Activated T-helper 9 cell treated with anti-CD3 and anti-CD28 coated beads, Interleukin-2, amount 50 U/mL, for 16 hours (primary cell): ENCODE measurements around the gene QRSL1.
"Not testable (repeated sequence)": the region's sequence is repeated elsewhere in the genome, so short reads cannot be mapped to it uniquely, and the experiment has no call there.

Source experiments
- DNase-seq: peaks from one replicate; pipeline ENCODE4 v3.0.0-alpha.2; 2020; ENCODE audit warnings: low read depth

The QRSL1 gene, protein sequence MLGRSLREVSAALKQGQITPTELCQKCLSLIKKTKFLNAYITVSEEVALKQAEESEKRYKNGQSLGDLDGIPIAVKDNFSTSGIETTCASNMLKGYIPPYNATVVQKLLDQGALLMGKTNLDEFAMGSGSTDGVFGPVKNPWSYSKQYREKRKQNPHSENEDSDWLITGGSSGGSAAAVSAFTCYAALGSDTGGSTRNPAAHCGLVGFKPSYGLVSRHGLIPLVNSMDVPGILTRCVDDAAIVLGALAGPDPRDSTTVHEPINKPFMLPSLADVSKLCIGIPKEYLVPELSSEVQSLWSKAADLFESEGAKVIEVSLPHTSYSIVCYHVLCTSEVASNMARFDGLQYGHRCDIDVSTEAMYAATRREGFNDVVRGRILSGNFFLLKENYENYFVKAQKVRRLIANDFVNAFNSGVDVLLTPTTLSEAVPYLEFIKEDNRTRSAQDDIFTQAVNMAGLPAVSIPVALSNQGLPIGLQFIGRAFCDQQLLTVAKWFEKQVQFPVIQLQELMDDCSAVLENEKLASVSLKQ

DNA sequence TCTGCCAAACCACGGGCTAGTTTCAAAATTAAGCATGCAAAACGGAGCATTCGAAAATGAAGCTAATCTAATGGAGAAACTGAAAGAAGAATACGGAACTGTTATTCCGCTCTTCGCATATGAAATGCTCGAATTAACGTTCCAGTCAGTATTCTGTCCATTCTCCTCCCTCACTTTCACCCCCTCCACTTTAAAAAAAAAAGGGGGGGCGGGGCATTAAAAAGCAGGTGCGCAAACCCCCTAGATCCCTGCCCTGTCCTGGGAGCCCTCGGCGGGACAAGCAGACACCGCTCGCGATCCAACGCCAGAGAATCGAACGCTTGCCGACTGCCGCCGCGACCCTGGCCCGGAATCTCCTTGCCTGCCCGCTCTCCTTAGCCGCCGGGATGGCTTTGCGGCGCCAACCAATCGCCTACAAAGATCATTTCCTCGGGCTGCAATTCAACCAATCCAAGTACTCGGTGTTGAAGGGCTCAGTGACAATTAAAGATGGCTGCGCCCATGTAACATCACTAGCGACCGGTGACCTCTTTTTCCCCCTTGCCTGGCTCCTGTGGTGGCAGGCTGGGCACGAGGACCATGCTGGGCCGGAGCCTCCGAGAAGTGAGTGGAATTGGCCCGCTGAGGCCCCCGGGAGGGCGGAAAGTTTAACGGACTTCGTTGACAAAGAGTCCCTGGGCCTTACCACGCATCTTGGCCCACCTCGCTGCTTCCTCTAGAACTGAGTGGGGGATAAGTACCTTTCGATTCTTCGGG is at the start of gene QRSL1, which contains the start of gene RTN4IP1:
Gene QRSL1 (plus strand): TSS at position 476 of the 756 bp plus-strand sequence. CDS start 104 bp downstream, at position 580.
Gene RTN4IP1 (minus strand): TSS at position 396 of the 756 bp plus-strand sequence. CDS start 477 bp downstream, outside the sequence.
- DNase-seq: peak; percentile 71

DNA sequence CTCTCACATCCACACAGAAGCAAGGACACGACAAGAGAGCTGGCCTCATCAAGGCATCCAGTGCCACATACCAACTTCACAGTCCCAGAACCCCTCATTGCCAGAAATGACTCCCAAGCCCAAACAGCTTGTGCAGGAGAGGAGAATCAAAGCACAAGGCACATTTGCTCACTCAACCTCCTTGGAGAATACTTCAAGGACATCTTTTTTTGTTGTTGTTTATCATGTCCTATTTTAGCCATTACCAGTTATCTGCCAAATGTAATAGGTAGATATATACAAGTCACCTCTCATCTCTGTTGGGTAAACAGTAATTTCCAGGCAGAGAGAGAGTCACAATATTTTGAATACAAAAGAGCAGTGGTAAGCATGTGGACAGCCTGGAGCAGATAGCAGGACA is 47.9 kb upstream of the QRSL1 start:
- DNase-seq: no peak

DNA sequence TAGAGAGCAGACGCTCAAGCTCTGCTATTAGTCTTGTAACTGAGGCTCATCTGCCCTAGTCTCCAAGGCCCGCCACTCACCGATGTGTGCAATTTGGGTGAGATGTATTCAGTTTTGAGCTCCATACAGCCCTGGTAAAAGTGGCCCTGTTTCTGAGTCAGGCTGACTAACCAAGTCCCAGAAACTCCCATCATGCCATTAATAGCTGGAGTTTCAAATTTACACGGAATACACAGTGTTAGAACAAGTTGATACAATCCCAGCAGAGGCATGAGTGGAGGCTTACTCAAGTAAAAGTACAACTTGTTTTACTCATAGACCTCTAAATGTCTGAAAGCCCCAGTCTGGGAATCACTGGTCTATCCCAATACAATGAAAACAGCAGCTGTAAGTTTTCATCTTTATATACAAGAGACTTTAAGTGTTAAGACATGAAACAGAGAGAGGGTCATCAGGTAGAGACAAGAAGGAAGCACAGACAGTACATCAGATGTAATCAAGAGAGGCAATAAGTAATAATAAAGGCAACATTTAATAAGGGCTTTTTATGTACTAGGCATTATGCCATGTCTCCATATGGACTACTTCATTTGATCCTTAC is 42.5 kb upstream of the QRSL1 start:
- no peak for DNase-seq

DNA sequence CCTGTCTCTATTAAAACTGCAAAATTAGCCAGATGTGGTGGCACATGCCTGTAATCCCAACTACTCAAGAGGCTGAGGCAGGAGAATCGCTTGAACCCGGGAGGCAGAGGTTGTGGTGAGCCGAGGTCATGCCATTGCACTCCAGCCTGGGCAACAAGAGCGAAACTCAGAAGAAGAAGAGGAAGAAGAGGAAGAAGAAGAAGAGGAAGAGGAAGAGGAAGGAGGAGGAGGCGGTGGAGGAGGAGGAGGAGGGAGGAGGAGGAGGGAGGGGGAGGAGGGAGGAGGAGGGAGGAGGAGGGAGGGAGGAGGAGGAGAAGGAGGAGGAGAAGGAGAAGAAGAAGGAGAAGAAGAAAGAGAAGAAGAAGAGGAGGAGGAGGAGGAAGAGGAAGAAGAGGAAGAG is 40.4 kb upstream of the QRSL1 start:
- DNase-seq: not testable (repeated sequence)

DNA sequence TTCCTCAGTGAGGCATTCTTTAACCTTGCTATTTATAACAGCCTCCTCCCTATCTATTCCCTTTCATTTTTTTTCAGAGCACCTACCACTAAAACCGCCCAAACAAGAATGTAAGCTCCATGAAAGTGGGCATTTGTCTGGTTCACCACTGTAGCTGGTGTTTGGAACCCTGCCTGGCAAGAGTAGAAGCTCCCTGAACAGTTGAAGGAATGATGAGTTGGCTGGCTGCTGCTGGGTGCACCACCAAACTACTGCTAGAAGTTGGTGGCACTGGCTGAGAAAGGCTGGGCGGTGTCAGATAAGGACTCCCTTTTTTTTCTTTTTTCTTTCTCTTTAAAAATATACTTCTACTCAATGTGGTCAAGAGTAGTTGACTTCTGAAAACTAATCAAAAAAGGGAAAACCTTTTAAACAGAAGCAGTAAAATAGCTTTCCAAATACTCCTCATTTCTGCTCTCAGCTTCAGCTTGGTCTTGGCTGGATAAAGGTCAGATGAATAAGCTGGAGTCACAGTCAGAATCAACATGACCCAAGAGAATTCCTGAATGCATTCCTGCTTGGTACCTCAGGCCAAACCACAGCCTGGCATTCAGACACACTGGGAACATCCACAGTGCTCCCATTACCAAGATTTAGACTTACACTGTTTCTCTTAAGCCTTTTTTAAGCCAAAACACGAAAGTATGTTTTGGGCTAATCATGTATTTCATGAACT is 38.1 kb upstream of the QRSL1 start:
- no peak for DNase-seq

DNA sequence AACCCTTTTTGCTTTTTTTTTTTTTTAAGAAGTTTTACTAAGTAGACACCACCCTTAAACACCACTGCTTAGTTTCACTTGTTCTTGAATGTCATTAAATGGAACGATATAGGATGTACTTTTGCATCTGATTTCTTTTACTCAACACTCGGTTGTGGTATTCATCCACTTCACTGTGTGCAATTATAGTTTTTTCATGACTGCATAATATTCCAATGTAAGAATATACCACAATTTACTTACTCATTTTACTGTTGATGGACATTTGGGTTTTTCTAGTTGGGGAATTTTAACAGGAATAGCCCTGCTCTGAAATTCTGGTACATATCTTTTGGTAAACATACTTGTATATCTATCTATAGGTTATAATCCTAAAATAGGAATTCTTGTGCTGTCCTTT is 29.9 kb upstream of the QRSL1 start:
- DNase-seq: no peak

DNA sequence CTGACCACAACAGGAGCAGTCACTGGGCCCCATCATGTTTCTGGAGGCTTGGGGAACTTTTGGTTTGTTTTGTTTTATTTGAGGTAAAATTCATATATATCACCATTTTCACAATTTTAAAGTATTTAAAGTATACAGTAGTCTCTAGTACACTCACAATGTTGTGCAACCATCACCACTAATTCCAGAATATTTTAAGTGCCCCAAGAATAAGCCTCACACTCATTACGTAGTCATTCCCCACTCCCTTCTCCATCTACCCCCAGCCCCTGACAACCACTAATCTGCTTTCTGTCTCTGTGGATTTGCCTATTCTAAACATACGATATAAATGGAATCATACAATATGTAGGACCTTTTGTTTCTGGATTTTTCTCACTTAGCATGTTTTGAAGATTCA is 29.0 kb upstream of the QRSL1 start:
- no peak for DNase-seq

DNA sequence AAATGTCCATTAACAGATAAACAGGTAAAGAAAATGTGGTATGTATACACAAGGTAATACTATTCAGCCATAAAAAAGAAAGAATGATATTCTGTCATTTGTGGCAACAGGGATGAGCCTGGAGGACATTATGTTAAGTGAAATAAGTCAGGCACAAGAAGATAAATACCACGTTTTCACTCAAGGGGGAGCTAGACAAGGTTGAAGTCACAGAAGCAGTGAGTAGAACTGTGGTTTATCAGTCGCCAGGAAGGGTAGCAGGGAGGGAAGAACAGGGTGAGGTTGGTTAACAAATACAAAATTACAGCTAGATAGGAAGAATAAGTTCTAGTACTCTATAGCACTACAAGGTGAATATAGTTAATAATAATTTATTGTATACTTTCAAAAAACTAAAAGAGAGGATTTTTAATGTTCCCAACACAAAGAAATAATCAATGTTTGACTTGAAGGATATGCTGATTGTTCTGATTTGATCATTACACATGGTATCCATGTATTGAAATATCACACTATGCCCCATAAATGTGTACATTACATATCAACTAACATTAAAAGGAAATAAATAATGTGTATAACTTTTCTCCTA is 21.2 kb upstream of the QRSL1 start:
- DNase-seq: no peak

DNA sequence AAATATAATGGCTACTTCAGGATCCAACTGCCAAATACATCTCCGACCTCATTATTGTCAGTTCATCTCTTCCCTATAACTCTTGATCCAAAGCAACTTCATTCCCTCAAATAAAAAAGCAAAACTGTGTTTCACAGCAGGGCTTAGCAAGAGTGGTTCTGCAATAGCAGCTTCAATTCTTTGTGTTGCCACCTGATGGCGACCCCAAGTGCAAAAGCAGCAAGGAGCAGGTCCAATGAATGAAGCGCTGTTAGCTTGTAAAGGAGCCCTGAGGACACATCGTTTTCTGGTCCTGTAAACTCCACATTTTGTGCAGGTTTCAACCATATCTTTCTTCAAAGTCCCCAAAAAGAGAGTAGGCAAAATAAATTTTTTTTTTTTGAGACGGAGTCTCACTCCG is 19.7 kb upstream of the QRSL1 start:
- no peak for DNase-seq

DNA sequence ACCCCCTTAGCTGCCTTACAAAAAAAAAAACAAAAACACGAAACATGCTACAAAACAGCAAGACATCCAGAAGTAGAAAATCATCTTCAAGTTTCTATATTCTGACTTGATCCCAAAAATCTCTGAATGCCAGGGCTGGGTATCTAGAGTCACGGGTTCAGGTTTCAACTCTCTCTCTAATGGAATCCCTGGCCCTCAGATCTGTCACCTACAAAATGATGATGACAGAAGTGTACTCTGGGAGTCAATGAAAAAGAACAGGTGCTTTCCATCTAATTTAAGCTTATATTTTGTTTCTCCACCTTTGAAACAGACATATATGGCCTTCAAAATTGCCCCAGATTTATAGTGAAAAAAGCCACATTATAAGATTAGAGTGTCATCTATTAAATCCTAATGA is 18.3 kb upstream of the QRSL1 start:
- DNase-seq: no peak

DNA sequence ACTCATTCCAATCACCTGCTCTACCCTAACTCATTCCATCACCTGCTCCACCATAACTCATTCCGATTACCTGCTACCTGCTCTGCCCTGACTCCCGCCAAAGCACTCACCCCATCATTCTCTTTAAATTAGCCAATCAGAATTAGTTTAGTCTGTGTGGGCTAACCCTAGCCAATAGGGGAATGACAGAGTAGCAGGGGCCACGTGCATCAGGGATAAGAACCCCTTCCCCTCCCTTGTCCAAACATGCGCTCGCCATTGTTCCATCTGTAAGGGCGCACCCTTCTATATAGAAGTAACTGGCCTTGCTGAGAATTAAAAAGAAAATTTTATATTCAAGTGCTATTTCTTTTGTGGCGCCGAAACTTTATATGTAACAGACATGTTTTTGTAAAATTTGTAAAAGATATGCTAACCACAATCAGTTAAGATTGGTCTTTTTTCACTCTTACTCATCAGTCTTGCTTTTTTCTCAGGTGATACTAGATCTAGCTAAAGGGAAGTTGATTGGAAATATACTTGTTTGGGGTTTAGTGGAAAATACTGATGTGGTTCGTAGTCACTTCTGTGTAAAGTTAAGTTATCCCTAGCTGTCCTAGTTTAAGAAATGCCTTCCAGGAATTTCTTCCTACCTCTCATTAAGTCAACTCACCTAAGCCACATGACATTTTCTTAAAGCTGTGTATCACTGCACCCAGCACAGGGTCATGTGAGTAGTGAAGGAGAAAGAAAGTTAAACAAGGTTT is 16.5 kb upstream of the QRSL1 start:
- no peak for DNase-seq

DNA sequence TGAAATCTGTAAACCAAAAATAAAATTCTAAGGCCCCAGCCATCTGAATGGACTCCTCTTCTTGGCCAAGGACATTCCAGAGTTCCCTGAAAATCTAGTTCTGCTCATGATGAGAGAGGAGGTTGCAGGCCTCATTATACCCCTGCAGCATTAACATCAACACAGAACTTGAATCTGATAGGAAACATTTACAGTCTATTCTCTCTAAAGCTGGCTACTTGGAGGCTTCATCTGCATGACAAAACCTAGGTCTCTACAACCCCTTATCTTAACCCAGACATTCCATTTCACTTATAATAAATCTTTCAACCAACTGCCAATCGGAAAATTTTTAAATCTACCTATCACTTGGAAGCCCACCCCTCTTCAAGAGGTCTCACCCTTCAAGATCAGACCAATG is 15.8 kb upstream of the QRSL1 start:
- no peak for DNase-seq

DNA sequence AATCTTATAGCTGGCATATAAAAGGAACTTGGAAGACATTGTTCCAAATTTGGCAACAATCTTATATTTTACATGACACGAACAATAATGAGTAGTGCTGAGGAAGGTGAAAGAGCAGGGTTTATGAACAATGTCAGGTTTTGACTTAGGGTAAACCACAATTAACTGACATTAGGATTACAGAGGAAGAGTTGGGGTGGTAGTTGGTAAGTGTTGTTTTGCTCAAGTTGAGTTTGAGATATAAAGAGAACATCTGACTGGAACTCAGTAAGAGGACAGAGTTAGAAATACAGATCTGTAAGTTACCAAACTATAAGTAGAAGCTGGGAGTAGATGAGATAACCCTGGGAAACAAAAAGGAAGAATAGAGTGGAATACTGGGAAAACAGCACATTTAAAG is 15.2 kb upstream of the QRSL1 start:
- no peak for DNase-seq

DNA sequence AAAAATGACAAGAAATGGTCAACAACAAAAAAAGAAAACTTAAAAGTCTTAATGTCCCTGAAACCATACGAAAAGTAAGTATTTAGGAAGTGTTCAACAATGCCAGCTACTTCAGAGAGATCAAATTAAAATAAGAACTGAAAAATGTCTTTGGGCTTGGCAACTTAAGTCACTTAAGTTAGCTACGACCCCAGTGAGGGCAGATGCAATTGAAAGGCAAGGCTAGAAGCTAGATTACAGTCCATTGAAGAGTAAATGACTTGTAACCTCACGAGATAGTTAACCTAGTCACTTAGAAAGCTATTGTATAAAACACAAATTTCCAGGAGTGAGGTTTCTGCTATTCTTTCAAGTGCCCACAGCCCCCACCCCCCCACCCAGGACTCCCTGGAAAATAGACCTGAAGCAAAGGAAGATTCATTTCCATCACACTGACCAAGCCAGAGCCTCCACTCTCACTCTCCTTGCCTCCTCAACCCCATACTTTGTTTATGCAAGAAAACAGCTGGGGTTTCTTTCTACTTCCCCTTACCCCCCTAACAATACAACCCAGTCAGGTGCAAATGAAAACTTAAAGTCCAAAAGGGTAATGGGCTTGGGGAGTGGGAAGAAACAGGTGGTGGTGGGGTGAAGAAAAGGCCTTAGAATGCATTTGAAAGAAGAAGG is 14.7 kb upstream of the QRSL1 start:
- no peak for DNase-seq

DNA sequence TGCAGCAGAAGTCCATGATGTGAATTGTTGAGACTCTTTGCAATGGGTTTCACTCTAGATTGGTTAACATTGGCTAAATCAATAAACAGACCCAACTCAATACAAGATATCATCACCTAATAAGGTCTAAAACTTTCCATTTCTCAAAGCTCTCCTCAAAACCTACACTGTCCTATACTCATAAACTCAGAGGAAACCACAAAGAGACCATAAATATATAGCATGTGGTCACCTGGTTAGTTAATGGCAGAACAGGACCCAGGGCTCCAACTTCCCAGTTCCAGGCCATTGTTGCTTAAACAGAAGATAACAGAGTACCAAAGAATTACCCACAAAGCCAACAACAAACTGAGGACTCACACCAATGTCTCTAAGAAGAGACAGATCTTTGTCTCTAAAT is 12.1 kb upstream of the QRSL1 start:
- DNase-seq: no peak

DNA sequence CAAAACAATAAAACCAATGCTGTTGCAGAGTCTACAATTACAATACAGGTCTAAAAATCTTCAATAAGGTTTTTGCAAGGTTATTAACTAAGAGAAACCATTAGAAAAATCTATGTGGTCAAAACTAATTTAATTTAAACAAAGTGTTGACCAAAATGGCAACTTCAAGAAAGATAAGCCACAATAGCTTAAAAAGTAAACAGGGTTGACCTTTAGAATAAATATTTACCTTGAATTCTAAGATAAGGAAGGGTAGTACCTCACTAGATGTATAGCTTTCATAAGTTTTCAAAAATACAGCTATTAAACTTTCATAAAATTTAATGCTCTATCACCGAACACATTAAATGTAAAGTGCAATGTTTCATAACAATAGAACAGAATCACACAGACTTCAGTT is 11.5 kb upstream of the QRSL1 start:
- DNase-seq: no peak

DNA sequence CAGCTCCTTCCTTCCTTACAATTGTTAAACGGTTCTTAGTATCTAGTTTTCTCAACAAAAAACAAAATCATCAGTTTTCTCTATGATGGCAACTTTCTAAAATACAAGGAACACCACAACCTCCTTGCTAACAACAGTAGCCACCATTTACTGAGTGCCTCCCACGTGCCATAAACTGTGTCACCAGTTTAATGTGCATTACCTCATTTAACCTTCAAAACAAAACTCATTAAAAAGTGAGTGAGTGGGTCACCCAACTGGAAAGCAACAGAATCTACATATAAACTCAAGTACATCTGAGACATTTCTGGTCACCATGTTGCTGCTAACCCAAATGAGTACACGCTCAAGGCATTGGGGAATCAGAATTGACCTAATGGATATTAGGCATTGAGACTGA is 11.1 kb upstream of the QRSL1 start:
- no peak for DNase-seq

DNA sequence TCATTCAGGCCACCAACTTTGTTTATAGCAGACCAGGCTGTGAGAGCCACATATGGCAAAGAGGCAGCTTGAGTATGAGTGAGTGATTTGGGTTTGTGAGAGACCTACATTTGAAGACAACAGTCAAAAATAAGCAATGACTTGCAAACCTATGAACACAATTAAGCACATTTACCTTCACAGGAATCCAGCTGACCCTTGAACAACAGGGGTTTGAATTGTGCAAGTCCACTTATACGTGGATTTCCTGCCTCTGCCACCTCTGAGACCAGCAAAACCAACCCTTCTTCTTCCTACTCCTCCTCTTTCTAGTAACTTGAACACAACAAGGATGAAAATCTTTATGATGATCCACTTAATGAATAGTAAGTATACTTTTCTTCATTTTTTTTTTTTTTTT is 10.2 kb upstream of the QRSL1 start:
- no peak for DNase-seq

DNA sequence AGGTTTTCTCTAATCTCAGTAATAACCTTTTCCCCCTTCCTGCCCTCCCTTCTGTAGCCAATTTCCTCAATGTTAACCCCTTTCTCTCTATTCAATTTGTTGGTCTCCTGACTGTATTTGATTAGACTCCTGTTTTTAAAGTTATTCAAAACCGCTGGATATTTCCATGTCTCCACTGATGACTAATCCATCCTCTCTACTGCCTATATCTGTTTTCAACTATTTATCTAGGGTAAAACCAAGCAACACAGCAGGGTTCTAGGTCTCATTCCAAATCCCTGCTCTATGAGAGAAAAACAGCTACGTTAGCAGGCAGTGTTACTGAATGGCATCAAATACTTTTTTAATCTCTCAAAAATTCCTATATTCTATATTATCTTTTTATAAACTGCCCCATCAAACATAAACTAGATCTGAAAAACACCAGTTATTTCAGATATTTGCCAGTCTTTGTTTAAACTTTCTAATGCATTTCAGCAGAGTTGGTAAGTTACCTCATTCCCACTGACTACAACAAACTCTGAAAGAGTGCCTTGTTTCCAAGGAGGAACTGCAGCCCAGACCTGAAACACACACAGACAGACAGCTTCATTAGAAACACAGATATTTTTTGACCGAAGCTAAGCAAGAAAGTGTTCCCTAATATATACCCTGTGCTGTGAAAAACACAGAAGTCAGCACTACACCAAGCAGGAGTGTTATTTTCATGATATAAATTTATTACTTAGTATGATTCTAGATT is 8.3 kb upstream of the QRSL1 start:
- no peak for DNase-seq

DNA sequence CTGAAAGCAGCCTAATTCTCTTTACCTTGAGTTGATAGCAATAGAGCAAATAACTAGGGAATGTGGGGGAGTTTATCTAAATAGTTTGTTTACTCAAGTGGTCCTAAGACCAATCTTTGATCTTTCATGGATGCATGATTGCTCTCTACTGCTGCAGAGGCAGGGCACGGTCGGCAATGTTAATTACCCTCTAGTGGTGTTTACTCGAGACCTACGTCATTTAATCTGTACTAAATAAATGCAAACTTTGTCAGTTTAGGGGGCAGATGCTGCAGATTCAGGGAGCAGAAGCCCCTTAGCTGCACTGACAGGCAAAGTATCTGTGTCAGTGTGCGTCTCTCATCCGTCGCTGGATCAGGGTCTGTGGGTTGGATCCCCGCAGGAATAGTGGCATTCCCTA is 7.0 kb upstream of the QRSL1 start:
- DNase-seq: no peak
